Liver (tissue), 9 donors: ENCODE measurements around the gene IP6K3. TPM values are rescaled to one million over a fixed set of nuclear protein-coding genes. Genes with fewer than 3 reads are reported as not detected.

Experiments
- DNase-seq: peaks from one replicate; pipeline ENCODE4 v3.0.0-alpha.2; 2017; ENCODE audit warnings: low spot score
- H3K27ac ChIP-seq, 2 donors: one replicate each; pipeline ENCODE4 v1.7.0; 2013; ENCODE audit warnings: inconsistent platforms in 2 of 2, low read length in 2 of 2, control low read depth in 1 of 2, low read depth in 1 of 2, mild to moderate bottlenecking in 1 of 2
- H3K27me3 ChIP-seq, 4 donors: one replicate each; pipeline versions ENCODE4 v1.6.1 to v1.7.0; 2013; ENCODE audit warnings: low read length in 3 of 4, inconsistent platforms in 1 of 4, mild to moderate bottlenecking in 1 of 4, moderate library complexity in 1 of 4; ENCODE audit not compliant: control insufficient read depth in 4 of 4, insufficient read depth in 4 of 4
- H3K36me3 ChIP-seq, 4 donors: one replicate each; pipeline versions ENCODE4 v1.6.1 to v1.7.0; 2013; ENCODE audit warnings: low read length in 3 of 4, mild to moderate bottlenecking in 3 of 4, low read depth in 1 of 4, moderate library complexity in 1 of 4; ENCODE audit not compliant: control insufficient read depth in 4 of 4, insufficient read depth in 3 of 4
- H3K4me1 ChIP-seq, 4 donors: one replicate each; pipeline versions ENCODE4 v1.6.1 to v1.7.0; 2013; ENCODE audit warnings: low read length in 3 of 4, mild to moderate bottlenecking in 3 of 4, moderate library complexity in 1 of 4; ENCODE audit not compliant: control insufficient read depth in 4 of 4, insufficient read depth in 4 of 4
- H3K4me3 ChIP-seq, 3 donors: one replicate each; pipeline versions ENCODE4 v1.6.1 to v1.7.0; 2013; ENCODE audit warnings: low read length in 3 of 3, control low read depth in 1 of 3, low read depth in 1 of 3, mild to moderate bottlenecking in 1 of 3
- H3K9ac ChIP-seq, 2 donors: one replicate each; pipeline ENCODE4 v1.7.0; 2013; ENCODE audit warnings: low read length in 2 of 2, mild to moderate bottlenecking in 2 of 2, moderate library complexity in 2 of 2, control low read depth in 1 of 2, low read depth in 1 of 2
- H3K9me3 ChIP-seq, 4 donors: one replicate each; pipeline versions ENCODE4 v1.6.1 to v1.7.0; 2013; ENCODE audit warnings: low read length in 3 of 4; ENCODE audit not compliant: control insufficient read depth in 4 of 4
- ATF3 ChIP-seq: IDR thresholded peaks from 2 replicates; pipeline ENCODE4 v1.6.1; 2016; ENCODE audit warnings: antibody characterized with exemption
- CTCF ChIP-seq: fragments of 150-350 bp; IDR thresholded peaks from 2 replicates; pipeline ENCODE4 v1.5.1; 2017; ENCODE audit warnings: improper control_type of control experiment, low read depth, low read length; ENCODE audit not compliant: missing input control
- FOXA2 ChIP-seq: IDR thresholded peaks from 2 replicates; pipeline ENCODE4 v1.6.1; 2016; ENCODE audit warnings: antibody characterized with exemption
- JUND ChIP-seq, 2 donors: IDR thresholded peaks; 2 replicates each; pipeline ENCODE4 v1.6.1; 2016; ENCODE audit warnings: antibody characterized with exemption in 2 of 2
- MAX ChIP-seq: IDR thresholded peaks from 2 replicates; pipeline ENCODE4 v1.6.1; 2016; ENCODE audit warnings: antibody characterized with exemption
- RAD21 ChIP-seq, 2 donors: IDR thresholded peaks; 2 replicates each; pipeline ENCODE4 v1.6.1; 2016; ENCODE audit warnings: antibody characterized with exemption in 2 of 2, mild to moderate bottlenecking in 2 of 2
- REST ChIP-seq: IDR thresholded peaks from 2 replicates; pipeline ENCODE4 v1.6.1; 2016; ENCODE audit warnings: antibody characterized with exemption, mild to moderate bottlenecking
- RXRA ChIP-seq, 2 donors: IDR thresholded peaks; 2 replicates each; pipeline ENCODE4 v1.6.1; 2017 to 2018; ENCODE audit warnings: antibody characterized with exemption in 2 of 2, mild to moderate bottlenecking in 1 of 2
- SP1 ChIP-seq: IDR thresholded peaks from 2 replicates; pipeline ENCODE4 v1.6.1; 2018; ENCODE audit warnings: antibody characterized with exemption, mild to moderate bottlenecking
- YY1 ChIP-seq: IDR thresholded peaks from 2 replicates; pipeline ENCODE4 v1.6.1; 2016; ENCODE audit warnings: antibody characterized with exemption, mild to moderate bottlenecking
- ZBTB33 ChIP-seq: IDR thresholded peaks from 2 replicates; pipeline ENCODE4 v1.6.1; 2016; ENCODE audit warnings: antibody characterized with exemption
- WGBS: extraction: QIAGEN DNeasy Blood & Tissue Kit; methylation state at CpG from one replicate; pipeline ENCODE4 v1.1.7; 2013; 5-methylcytosine and 5-hydroxymethylcytosine counted together
- polyA plus RNA-seq, 2 donors: library from polyadenylated mRNA; stranded (reverse) in 1 of 2; unstranded in 1 of 2; fragments of 200-250 nt in 1 of 2; fragments of >200 nt in 1 of 2; fragmentation: Nextera tagmentation in 1 of 2; extraction: Ambion mirVana in 1 of 2; gene quantifications; one replicate each; pipeline versions ENCODE4 v1.2.1 to v1.2.3, GENCODE V29; 2013 to 2015
- total RNA-seq, 2 donors: library from RNA; depleted of rRNA; stranded (reverse); fragments of >200 nt; gene quantifications; one replicate each; pipeline ENCODE4 v1.2.3, GENCODE V29; 2014
- donor health status: healthy.
- donor health status: healthy.
- donor health status: healthy.
- donor health status: healthy.
- donor health status: healthy.

The IP6K3 gene
- total and polyA plus RNA-seq, 4 donors, result 1.5 to 12.9 (median 6.7) TPM

- WGBS, result 94% methylated on average over 15 of the region's 15 CpGs
- H3K36me3 ChIP-seq, result no peaks in the 10 kb centered on the region
These were observed 70.1 kb downstream of the IP6K3 start for GRCh38 chr6:33676416-33677142.

More at GRCh38 chr6:33676416-33677142, 70.1 kb downstream of the IP6K3 start:
- Histone ChIP-seq H3K9ac (no peak overlapping the region), H3K9me3 (no peaks in the 10 kb centered on the region), H3K27me3 (no peaks in the 10 kb centered on the region), H3K4me1 (no peaks in the 10 kb centered on the region), H3K27ac (no peak overlapping the region), H3K4me3 (no peak overlapping the region)
- no peak for DNase-seq
- no peak for TF ChIP-seq ATF3
- no peak for TF ChIP-seq SP1
- no peak for TF ChIP-seq FOXA2
- TF ChIP-seq YY1, result no peak
- TF ChIP-seq REST, result no peak
- TF ChIP-seq MAX, result no peak
- TF ChIP-seq JUND (IDR thresholded peaks at IDR 0.05), result no peak
- no peak for TF ChIP-seq RAD21 (IDR thresholded peaks at IDR 0.05)
- TF ChIP-seq CTCF, result no peak
- TF ChIP-seq ZBTB33, result no peak
- no peak for TF ChIP-seq RXRA (IDR thresholded peaks at IDR 0.05)
